BLaER1 treated with 17β-estradiol and CSF1 and Interleukin-3, amounts not matched to agents 10 nM and 100 nM (cell line): ENCODE data around the gene IQSEC2.
A peak's percentile ranks its signal among the peaks of the same experiment; 100 is the strongest.

Experiments used
- H3K27ac ChIP-seq, 11 experiments: shearing (Covaris generic); formaldehyde crosslinking; 2 replicates each; pipeline ENCODE4 v1.8.1; 2022
- H3K27me3 ChIP-seq, 11 experiments: shearing (Covaris generic); formaldehyde crosslinking; 2 replicates each; pipeline ENCODE4 v1.8.1; 2022
- H3K36me3 ChIP-seq, 11 experiments: shearing (Covaris generic); formaldehyde crosslinking; 2 replicates each; pipeline ENCODE4 v1.8.1; 2022
- H3K4me1 ChIP-seq, 10 experiments: shearing (Covaris generic); formaldehyde crosslinking; 2 replicates each; pipeline ENCODE4 v1.8.1; 2022
- H3K4me2 ChIP-seq, 11 experiments: shearing (Covaris generic); formaldehyde crosslinking; 2 replicates each; pipeline ENCODE4 v1.8.1; 2022
- H3K4me3 ChIP-seq, 10 experiments: shearing (Covaris generic); formaldehyde crosslinking; 2 replicates each; pipeline ENCODE4 v1.8.1; 2022
- H3K9ac ChIP-seq, 11 experiments: shearing (Covaris generic); formaldehyde crosslinking; 2 replicates each; pipeline ENCODE4 v1.8.1; 2022
- H3K9me3 ChIP-seq, 11 experiments: shearing (Covaris generic); formaldehyde crosslinking; replicated peaks in 1 of 11; 2 replicates each; pipeline ENCODE4 v1.8.1; 2022
- H4K20me1 ChIP-seq, 11 experiments: shearing (Covaris generic); formaldehyde crosslinking; 2 replicates each; pipeline ENCODE4 v1.8.1; 2022
- Cebpa-rat ChIP-seq, 11 experiments: shearing (Covaris generic); IDR thresholded peaks; 2 replicates each; pipeline ENCODE4 v1.8.1; 2022

Gene IQSEC2

DNA sequence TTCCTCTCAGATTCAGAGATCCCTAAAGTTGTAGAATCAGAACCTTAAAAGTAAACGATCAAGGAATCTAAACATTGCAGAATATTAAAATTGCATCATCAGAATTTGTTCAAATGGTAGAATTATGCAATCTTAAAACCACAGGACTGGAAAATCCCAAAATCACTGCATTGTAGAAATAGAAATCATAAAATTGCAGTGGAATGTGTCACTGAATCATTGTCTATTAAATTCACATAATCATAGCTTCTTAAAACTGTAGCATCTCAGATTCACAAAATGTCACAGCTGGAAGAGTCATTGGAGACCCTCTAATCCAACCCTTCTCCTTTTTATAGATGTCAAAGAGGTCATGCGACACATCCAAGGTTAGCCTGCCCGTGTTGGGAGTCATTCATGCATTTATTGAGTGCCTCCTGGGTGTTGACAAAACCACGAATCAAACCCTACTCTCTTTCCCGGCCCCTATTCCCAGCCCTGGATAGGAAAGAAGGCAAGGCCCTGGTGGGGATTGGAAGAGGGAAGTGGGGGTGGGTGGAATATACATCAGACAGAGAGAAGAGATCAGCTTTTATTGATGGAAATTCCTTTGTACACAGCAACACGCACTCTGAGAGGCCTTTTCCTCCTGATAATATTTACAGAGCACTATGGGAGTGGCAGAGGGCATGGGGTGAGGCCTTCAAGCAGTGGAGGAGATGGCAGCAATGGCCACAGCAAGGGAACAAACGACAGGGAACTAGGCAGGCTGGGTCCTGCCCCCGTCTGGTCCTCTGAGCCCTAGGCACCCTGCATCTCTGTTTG lies 15.4 kb downstream of the IQSEC2 start:
- Histone ChIP-seq H3K27ac (peak overlapping the region in 7 of 11 experiments; percentile 17 to 57 (median 28); a peak in 9 of 22 replicates), H3K4me3 (no peak overlapping the region)

DNA sequence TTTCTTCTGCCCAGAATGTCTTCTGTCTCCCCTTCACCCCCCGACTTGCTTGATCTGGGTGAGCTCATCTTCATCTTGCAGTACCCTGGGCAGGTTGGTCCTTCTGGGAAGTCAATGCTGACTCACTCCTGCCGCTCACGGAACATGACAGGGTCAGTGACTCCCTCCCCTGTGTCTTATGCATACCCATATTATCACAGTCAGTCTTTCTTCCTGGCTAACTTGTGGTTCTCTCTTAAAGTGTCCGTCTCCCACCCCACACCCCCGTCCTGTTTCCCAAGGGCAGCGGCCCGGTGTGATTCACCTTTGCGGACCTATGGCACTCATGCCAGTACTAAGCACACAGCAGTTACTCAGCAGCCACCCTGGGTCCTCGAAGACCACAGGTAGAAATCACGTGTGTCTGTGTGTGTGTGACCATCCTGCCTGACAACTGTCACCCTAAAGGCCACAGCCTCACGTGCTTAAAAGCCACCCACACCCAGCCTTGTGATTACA lies 17.7 kb downstream of the IQSEC2 start:
- peaks cover 89 to 96% (median 94%) of the 10 kb centered on the region in 11 experiments for H3K27me3 ChIP-seq
- peak overlapping the region in 3 of 11 experiments; percentile 3 to 43 (median 32); a peak in 2 of 22 replicates for H3K27ac ChIP-seq
- no peaks in the 10 kb centered on the region for H3K9me3 ChIP-seq
- H3K36me3 ChIP-seq = no peaks in the 10 kb centered on the region
- no peak overlapping the region for H3K4me3 ChIP-seq
- H4K20me1 ChIP-seq = peaks cover 0 to 57% (median 29%) of the 10 kb centered on the region in 11 experiments; a peak in 17 of 22 replicates
- H3K9ac ChIP-seq = no peak overlapping the region
- peak overlapping the region; percentile 45 to 88 (median 72) for H3K4me2 ChIP-seq
- TF ChIP-seq Cebpa-rat (IDR thresholded peaks at IDR 0.05) = no peak
- peaks cover 72 to 86% (median 80%) of the 10 kb centered on the region in 10 experiments for H3K4me1 ChIP-seq

More for the DNA sequence above, 15.4 kb downstream of the IQSEC2 start:
- Histone ChIP-seq H3K36me3 (no peaks in the 10 kb centered on the region), H3K4me2 (peak overlapping the region; percentile 50 to 88 (median 61)), H3K9ac (no peak overlapping the region), H4K20me1 (peaks cover 0 to 49% (median 21%) of the 10 kb centered on the region in 11 experiments; a peak in 17 of 22 replicates), H3K27me3 (peaks cover 93 to 99% (median 98%) of the 10 kb centered on the region in 11 experiments), H3K9me3 (no peaks in the 10 kb centered on the region), H3K4me1 (peaks cover 69 to 89% (median 80%) of the 10 kb centered on the region in 10 experiments)
- TF ChIP-seq Cebpa-rat (IDR thresholded peaks at IDR 0.05) = 0 out of 22 replicates have a peak, but pooled peaks of 1 of the 11 experiments have one; percentile 51

DNA sequence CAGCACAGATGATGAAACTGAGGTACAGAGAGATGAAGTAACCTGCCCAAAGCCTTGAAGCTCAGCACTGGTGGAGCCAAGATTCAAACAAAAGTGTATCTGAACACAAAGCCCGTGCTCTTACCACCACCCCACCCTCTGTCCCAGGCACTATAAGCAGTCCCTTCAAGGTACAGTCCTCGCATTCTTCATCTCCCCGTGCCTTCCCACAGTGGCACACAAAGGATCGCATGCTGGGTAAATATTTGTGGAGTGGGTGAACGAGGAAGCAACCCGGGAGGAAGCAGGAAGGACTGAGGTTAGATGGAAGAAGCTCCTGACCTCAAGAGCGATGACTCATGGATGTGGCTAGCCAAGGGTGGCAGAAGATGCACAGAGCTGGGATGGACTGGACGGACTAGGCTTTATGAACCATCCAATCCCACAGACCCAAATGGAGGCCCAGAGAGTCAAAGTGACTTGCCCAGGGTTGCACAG lies 18.4 kb downstream of the IQSEC2 start:
- Histone ChIP-seq H3K27ac (peak overlapping the region in 6 of 11 experiments; percentile 19 to 59 (median 46); a peak in 10 of 22 replicates), H3K9me3 (no peaks in the 10 kb centered on the region), H4K20me1 (peaks cover 0 to 57% (median 29%) of the 10 kb centered on the region in 11 experiments; a peak in 16 of 22 replicates), H3K9ac (0 out of 22 replicates have a peak overlapping the region, but pooled peaks of 3 of the 11 experiments have one; percentile 1 to 24 (median 7)), H3K4me2 (peak overlapping the region; percentile 45 to 88 (median 72)), H3K4me3 (peak overlapping the region in 1 of 10 experiments; percentile 6; a peak in 1 of 20 replicates), H3K4me1 (peaks cover 67 to 79% (median 74%) of the 10 kb centered on the region in 10 experiments), H3K27me3 (peaks cover 84 to 96% (median 92%) of the 10 kb centered on the region in 11 experiments), H3K36me3 (no peaks in the 10 kb centered on the region)
- TF ChIP-seq Cebpa-rat (IDR thresholded peaks at IDR 0.05) = no peak

DNA sequence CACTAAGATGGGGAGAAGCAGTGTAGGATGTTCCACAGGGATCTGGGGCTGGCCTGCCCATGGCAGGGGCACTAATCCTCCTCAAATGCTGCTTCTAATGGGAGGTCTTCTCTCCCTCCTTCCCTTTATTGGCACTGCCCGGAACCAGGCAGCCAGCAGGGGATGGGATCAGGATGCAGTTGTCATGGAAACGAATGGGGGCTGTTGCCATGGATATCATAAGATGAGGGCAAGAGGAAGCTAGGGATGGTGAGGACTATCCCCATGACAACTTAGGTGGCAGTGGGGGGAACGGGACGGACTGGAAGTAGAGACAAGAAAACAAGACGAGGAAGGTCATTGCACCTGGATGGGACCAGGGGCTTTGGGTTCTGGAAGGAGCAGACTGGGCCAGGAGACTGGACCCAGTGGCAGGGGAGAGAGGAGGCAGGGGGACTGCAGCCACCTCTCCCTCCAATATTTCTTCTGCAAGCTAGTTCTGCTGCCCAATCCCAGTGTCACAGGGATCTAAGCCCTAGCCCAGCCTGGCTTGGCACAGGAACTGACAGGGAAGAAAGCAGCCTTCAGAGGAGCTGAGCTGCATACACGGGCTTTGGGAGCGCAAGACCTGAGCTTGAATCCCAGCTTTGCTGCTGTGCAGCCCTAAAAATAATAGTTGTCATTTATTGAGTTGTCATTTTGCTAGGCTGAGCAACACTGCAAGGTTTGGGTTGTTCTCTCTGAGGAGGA lies 19.0 kb downstream of the IQSEC2 start:
- H3K9ac ChIP-seq = peak overlapping the region in 4 of 11 experiments; percentile 1 to 24 (median 7); a peak in 4 of 22 replicates
- H3K4me2 ChIP-seq = peak overlapping the region; percentile 45 to 88 (median 72)
- H3K9me3 ChIP-seq = no peaks in the 10 kb centered on the region
- 0 out of 20 replicates have a peak overlapping the region, but pooled peaks of 2 of the 10 experiments have one; percentile 2 to 6 for H3K4me3 ChIP-seq
- H3K36me3 ChIP-seq = no peaks in the 10 kb centered on the region
- H3K4me1 ChIP-seq = peaks cover 61 to 73% (median 68%) of the 10 kb centered on the region in 10 experiments
- peaks cover 0 to 57% (median 29%) of the 10 kb centered on the region in 11 experiments; a peak in 16 of 22 replicates for H4K20me1 ChIP-seq
- peak overlapping the region in 7 of 11 experiments; percentile 19 to 59 (median 40); a peak in 10 of 22 replicates for H3K27ac ChIP-seq
- no peak for TF ChIP-seq Cebpa-rat (IDR thresholded peaks at IDR 0.05)
- H3K27me3 ChIP-seq = peaks cover 78 to 96% (median 89%) of the 10 kb centered on the region in 11 experiments

- Histone ChIP-seq H4K20me1 (peaks cover 0 to 66% (median 32%) of the 10 kb centered on the region in 11 experiments; a peak in 17 of 22 replicates), H3K9ac (peak overlapping the region in 2 of 11 experiments; percentile 1 to 7; a peak in 2 of 22 replicates), H3K4me1 (peaks cover 52 to 70% (median 64%) of the 10 kb centered on the region in 10 experiments), H3K9me3 (no peaks in the 10 kb centered on the region), H3K27ac (peak overlapping the region in 5 of 11 experiments; percentile 1 to 59 (median 53); a peak in 6 of 22 replicates), H3K4me2 (peak overlapping the region; percentile 33 to 88 (median 71)), H3K27me3 (peaks cover 70 to 97% (median 87%) of the 10 kb centered on the region in 11 experiments), H3K4me3 (no peak overlapping the region), H3K36me3 (no peaks in the 10 kb centered on the region)
- TF ChIP-seq Cebpa-rat (IDR thresholded peaks at IDR 0.05) = no peak
Observed at GRCh38 chrX:53261355-53261972, 19.9 kb downstream of the IQSEC2 start.

DNA sequence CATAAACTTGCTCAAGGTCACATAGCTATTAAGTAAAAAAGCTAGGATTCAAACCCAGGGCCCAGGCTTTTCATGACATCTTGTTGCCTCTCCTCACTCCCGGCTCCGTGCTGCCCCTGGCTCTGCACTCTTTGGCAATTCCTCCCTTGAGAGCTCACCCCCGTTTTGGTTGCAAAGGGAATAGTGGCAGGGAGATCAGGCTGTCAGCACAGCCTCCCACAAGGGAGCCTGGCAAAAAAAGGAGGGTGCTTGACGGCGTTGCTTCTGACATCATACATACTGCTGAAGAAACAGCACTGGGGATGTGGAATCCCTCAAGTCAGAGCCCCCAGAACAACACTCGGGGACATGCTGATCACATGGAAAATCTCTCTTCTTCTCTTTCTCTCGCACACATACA lies 20.5 kb downstream of the IQSEC2 start:
- no peaks in the 10 kb centered on the region for H3K9me3 ChIP-seq
- H3K9ac ChIP-seq = no peak overlapping the region
- H3K4me3 ChIP-seq = no peak overlapping the region
- H3K4me2 ChIP-seq = peak overlapping the region in 10 of 11 experiments; percentile 45 to 88 (median 72); a peak in 18 of 22 replicates
- no peaks in the 10 kb centered on the region for H3K36me3 ChIP-seq
- peaks cover 46 to 64% (median 58%) of the 10 kb centered on the region in 10 experiments for H3K4me1 ChIP-seq
- peaks cover 0 to 71% (median 28%) of the 10 kb centered on the region in 11 experiments; a peak in 17 of 22 replicates for H4K20me1 ChIP-seq
- H3K27ac ChIP-seq = no peak overlapping the region
- peaks cover 63 to 97% (median 85%) of the 10 kb centered on the region in 11 experiments for H3K27me3 ChIP-seq
- TF ChIP-seq Cebpa-rat (IDR thresholded peaks at IDR 0.05) = no peak

DNA sequence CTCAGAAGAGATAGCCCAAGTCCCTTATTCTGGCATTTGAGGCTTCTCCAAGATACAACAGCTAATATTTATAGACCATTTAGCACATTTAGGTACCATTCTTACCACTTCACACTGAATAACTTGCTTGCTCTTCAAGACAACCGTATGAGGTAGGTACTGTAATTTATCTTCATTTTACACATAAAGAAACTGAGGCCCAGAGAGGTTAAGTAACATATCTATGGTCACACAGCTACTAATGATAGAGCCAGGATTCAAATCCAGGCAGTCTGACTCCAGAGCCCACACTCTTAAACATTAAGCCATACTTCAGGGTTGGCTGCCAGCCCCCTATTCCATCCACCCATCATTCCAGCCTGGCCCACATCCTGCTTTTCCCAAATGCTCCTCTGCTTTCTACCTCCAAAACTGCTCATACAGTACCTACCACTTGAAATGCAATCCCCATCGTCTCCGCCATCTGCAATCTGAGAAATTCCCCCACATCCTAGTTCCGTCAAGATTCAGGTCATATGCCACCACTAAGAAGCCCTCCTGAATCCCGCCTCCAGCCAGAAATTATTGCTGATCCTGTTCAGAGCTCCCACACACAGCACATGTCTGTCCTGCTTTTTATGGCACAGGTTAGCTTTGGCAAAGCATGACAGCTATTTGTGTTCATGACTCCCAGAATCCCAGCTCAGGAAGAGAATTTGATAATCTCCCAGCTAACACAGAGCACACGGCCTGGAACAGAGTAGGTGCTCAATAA lies 23.5 kb downstream of the IQSEC2 start:
- no peak for TF ChIP-seq Cebpa-rat (IDR thresholded peaks at IDR 0.05)
- peaks cover 0 to under 1% (median 0%) of the 10 kb centered on the region in 11 experiments; a peak in 3 of 22 replicates for H3K9me3 ChIP-seq
- no peak overlapping the region for H3K9ac ChIP-seq
- no peak overlapping the region for H3K27ac ChIP-seq
- H3K27me3 ChIP-seq = peaks cover 42 to 97% (median 88%) of the 10 kb centered on the region in 11 experiments
- peaks cover 20 to 45% (median 31%) of the 10 kb centered on the region in 10 experiments for H3K4me1 ChIP-seq
- H4K20me1 ChIP-seq = peaks cover 0 to 62% (median 23%) of the 10 kb centered on the region in 11 experiments; a peak in 17 of 22 replicates
- H3K4me2 ChIP-seq = no peak overlapping the region
- H3K4me3 ChIP-seq = no peak overlapping the region
- peaks cover 0 to 18% (median 0%) of the 10 kb centered on the region in 11 experiments; a peak in 3 of 22 replicates for H3K36me3 ChIP-seq
